Urinary bladder (tissue), 4 donors: ENCODE results near the gene MCTP1. TPM values are rescaled to one million over a fixed set of nuclear protein-coding genes. Genes with fewer than 3 reads are reported as not detected.

Experiments
- DNase-seq: peaks from one replicate; pipeline ENCODE4 v3.0.0-alpha.2; 2015; ENCODE audit errors: extremely low spot score
- H3K27ac ChIP-seq: one replicate; pipeline ENCODE4 v1.5.1; 2013; ENCODE audit warnings: low read depth, mild to moderate bottlenecking, moderate library complexity
- H3K36me3 ChIP-seq: one replicate; pipeline ENCODE4 v1.6.1; 2013; ENCODE audit warnings: mild to moderate bottlenecking, moderate library complexity; ENCODE audit not compliant: insufficient read depth
- H3K4me1 ChIP-seq: one replicate; pipeline ENCODE4 v1.6.1; 2013; ENCODE audit warnings: mild to moderate bottlenecking, moderate library complexity; ENCODE audit not compliant: insufficient read depth
- H3K4me3 ChIP-seq: one replicate; pipeline ENCODE4 v1.5.1; 2013; ENCODE audit warnings: low read depth, low read length
- WGBS: extraction: QIAGEN DNeasy Blood & Tissue Kit; methylation state at CpG from one replicate; pipeline ENCODE4 v1.1.7; 2013; 5-methylcytosine and 5-hydroxymethylcytosine counted together
- polyA plus RNA-seq: library from polyadenylated mRNA; stranded (reverse); fragments of 200-250 nt; gene quantifications from one replicate; pipeline ENCODE4 v1.2.3, GENCODE V29; 2013
- total RNA-seq: library from RNA; depleted of rRNA; stranded (reverse); fragments of >200 nt; gene quantifications from one replicate; pipeline ENCODE4 v1.2.3, GENCODE V29; 2014
- donor health status: healthy with polysubstance abuse.
- donor health status: healthy.

MCTP1 gene
- total and polyA plus RNA-seq, 2 donors, result 10.5 to 45.7 TPM

- WGBS, result 72% methylated on average over 3 of the region's 3 CpGs
- H3K4me1 ChIP-seq, result no peaks in the 10 kb centered on the region
- no peak overlapping the region for H3K27ac ChIP-seq
- no peak overlapping the region for H3K4me3 ChIP-seq
- no peak for DNase-seq
- H3K36me3 ChIP-seq, result no peaks in the 10 kb centered on the region
These were observed 536.7 kb downstream of the MCTP1 start for GRCh38 chr5:94748212-94748611.

GRCh38 chr5:94747371-94747770 lies 537.5 kb downstream of the MCTP1 start:
- Histone ChIP-seq H3K36me3 (no peaks in the 10 kb centered on the region), H3K4me3 (no peak overlapping the region), H3K27ac (no peak overlapping the region), H3K4me1 (no peaks in the 10 kb centered on the region)
- WGBS, result 93% methylated on average over 4 of the region's 4 CpGs
- DNase-seq, result no peak

GRCh38 chr5:94746731-94747124 lies 538.2 kb downstream of the MCTP1 start:
- DNase-seq, result no peak
- Histone ChIP-seq H3K27ac (no peak overlapping the region), H3K4me3 (no peak overlapping the region), H3K4me1 (no peaks in the 10 kb centered on the region), H3K36me3 (no peaks in the 10 kb centered on the region)
- 73% methylated on average over 1 of the region's 1 CpG for WGBS

GRCh38 chr5:94745786-94746730 lies 538.8 kb downstream of the MCTP1 start:
- Histone ChIP-seq H3K4me3 (no peak overlapping the region), H3K4me1 (no peaks in the 10 kb centered on the region), H3K36me3 (no peaks in the 10 kb centered on the region), H3K27ac (no peak overlapping the region)
- WGBS, result 82% methylated on average over 5 of the region's 5 CpGs
- no peak for DNase-seq

- H3K27ac ChIP-seq, result no peak overlapping the region
- DNase-seq, result no peak
- no peaks in the 10 kb centered on the region for H3K36me3 ChIP-seq
- no peaks in the 10 kb centered on the region for H3K4me1 ChIP-seq
- 91% methylated on average over 2 of the region's 2 CpGs for WGBS
- no peak overlapping the region for H3K4me3 ChIP-seq
These were observed 540.0 kb downstream of the MCTP1 start for GRCh38 chr5:94744906-94745305.

GRCh38 chr5:94742852-94743251 lies 542.0 kb downstream of the MCTP1 start:
- Histone ChIP-seq H3K4me3 (no peak overlapping the region), H3K4me1 (no peaks in the 10 kb centered on the region), H3K36me3 (no peaks in the 10 kb centered on the region), H3K27ac (no peak overlapping the region)
- WGBS, result 84% methylated on average over 4 of the region's 4 CpGs
- DNase-seq, result no peak

GRCh38 chr5:94740286-94740685 lies 544.6 kb downstream of the MCTP1 start:
- no peaks in the 10 kb centered on the region for H3K36me3 ChIP-seq
- no peak overlapping the region for H3K4me3 ChIP-seq
- no peaks in the 10 kb centered on the region for H3K4me1 ChIP-seq
- WGBS, result 66% methylated on average over 2 of the region's 2 CpGs
- no peak overlapping the region for H3K27ac ChIP-seq
- DNase-seq, result no peak

GRCh38 chr5:94736498-94736897 lies 548.4 kb downstream of the MCTP1 start:
- DNase-seq, result no peak
- WGBS, result 76% methylated on average over 1 of the region's 1 CpG
- H3K4me3 ChIP-seq, result no peak overlapping the region
- H3K4me1 ChIP-seq, result no peaks in the 10 kb centered on the region
- no peak overlapping the region for H3K27ac ChIP-seq
- no peaks in the 10 kb centered on the region for H3K36me3 ChIP-seq

GRCh38 chr5:94731471-94731870 lies 553.4 kb downstream of the MCTP1 start:
- no peaks in the 10 kb centered on the region for H3K36me3 ChIP-seq
- H3K4me3 ChIP-seq, result no peak overlapping the region
- H3K27ac ChIP-seq, result no peak overlapping the region
- WGBS, result 19% methylated on average over 1 of the region's 1 CpG
- no peak for DNase-seq
- H3K4me1 ChIP-seq, result no peaks in the 10 kb centered on the region

- DNase-seq, result no peak
These were observed 559.8 kb downstream of the MCTP1 start for GRCh38 chr5:94725142-94725541.

GRCh38 chr5:94715768-94716167 lies 569.1 kb downstream of the MCTP1 start:
- 89% methylated on average over 3 of the region's 3 CpGs for WGBS

More at GRCh38 chr5:94725142-94725541, 559.8 kb downstream of the MCTP1 start:
- H3K36me3 ChIP-seq, result no peaks in the 10 kb centered on the region
- H3K4me1 ChIP-seq, result no peaks in the 10 kb centered on the region
- H3K27ac ChIP-seq, result no peak overlapping the region
- WGBS, result 51% methylated on average over 1 of the region's 1 CpG
- no peak overlapping the region for H3K4me3 ChIP-seq

GRCh38 chr5:94711785-94712184 lies 573.1 kb downstream of the MCTP1 start:
- H3K4me3 ChIP-seq, result no peak overlapping the region
- H3K27ac ChIP-seq, result no peak overlapping the region
- no peaks in the 10 kb centered on the region for H3K4me1 ChIP-seq
- peaks cover 3% of the 10 kb centered on the region for H3K36me3 ChIP-seq
- DNase-seq, result no peak

More at GRCh38 chr5:94715768-94716167, 569.1 kb downstream of the MCTP1 start:
- DNase-seq, result no peak
- H3K4me1 ChIP-seq, result no peaks in the 10 kb centered on the region
- H3K4me3 ChIP-seq, result no peak overlapping the region
- H3K27ac ChIP-seq, result no peak overlapping the region
- H3K36me3 ChIP-seq, result no peaks in the 10 kb centered on the region

GRCh38 chr5:94709277-94709676 lies 575.6 kb downstream of the MCTP1 start:
- no peak for DNase-seq
- WGBS, result 88% methylated on average over 1 of the region's 1 CpG
- no peaks in the 10 kb centered on the region for H3K4me1 ChIP-seq
- no peak overlapping the region for H3K27ac ChIP-seq
- H3K36me3 ChIP-seq, result peaks cover 3% of the 10 kb centered on the region
- no peak overlapping the region for H3K4me3 ChIP-seq

- Histone ChIP-seq H3K27ac (no peak overlapping the region), H3K4me1 (no peaks in the 10 kb centered on the region), H3K36me3 (peaks cover 3% of the 10 kb centered on the region), H3K4me3 (no peak overlapping the region)
- DNase-seq, result no peak
- WGBS, result 42% methylated on average over 2 of the region's 2 CpGs
These were observed 577.5 kb downstream of the MCTP1 start for GRCh38 chr5:94707359-94707758.
